ENCODE data around the gene ZC3H4. TPM values are rescaled to one million over a fixed set of nuclear protein-coding genes. Genes with fewer than 3 reads are reported as not detected.

ZC3H4 gene
- total and polyA plus RNA-seq, 10 of the 15 experiments (the other 5 are each of a cell fraction or from before 2014, with no cell fraction given): 5.1 to 86.3 (median 15.5) TPM

- TF ChIP-seq SRF (IDR thresholded peaks at IDR 0.05; ENCODE audit: low read depth in 2 of 2, low read length in 2 of 2) (peak in 1 of 2 experiments; percentile 21; a peak in 1 of 4 replicates), PRDM15 (CRISPR knock-in tag; IDR thresholded peaks at IDR 0.05) (peak; percentile 93), PAX5 (IDR thresholded peaks at IDR 0.05; ENCODE audit: borderline replicate concordance, low read depth, low read length) (no peak), EED (IDR thresholded peaks at IDR 0.05; ENCODE audit: low read depth) (0 out of 2 replicates have a peak, but pooled peaks have one; percentile 37), TCF7 (IDR thresholded peaks at IDR 0.05; ENCODE audit: borderline replicate concordance) (no peak)
- TF ChIP-seq, protein P1, sequence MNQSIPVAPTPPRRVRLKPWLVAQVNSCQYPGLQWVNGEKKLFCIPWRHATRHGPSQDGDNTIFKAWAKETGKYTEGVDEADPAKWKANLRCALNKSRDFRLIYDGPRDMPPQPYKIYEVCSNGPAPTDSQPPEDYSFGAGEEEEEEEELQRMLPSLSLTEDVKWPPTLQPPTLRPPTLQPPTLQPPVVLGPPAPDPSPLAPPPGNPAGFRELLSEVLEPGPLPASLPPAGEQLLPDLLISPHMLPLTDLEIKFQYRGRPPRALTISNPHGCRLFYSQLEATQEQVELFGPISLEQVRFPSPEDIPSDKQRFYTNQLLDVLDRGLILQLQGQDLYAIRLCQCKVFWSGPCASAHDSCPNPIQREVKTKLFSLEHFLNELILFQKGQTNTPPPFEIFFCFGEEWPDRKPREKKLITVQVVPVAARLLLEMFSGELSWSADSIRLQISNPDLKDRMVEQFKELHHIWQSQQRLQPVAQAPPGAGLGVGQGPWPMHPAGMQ (IDR thresholded peaks at IDR 0.05; ENCODE audit: borderline replicate concordance): 0 out of 2 replicates have a peak, but pooled peaks have one; percentile 23
These were observed at the start of gene ZC3H4 (continued) for GRCh38 chr19:47112997-47113849.

Measured in GM12878 (cell line).